Upper lobe of left lung (tissue), 4 donors: ENCODE data around the gene EFNA3.

Experiments used
- CTCF ChIP-seq, 6 experiments: fragments of 450-650 bp in 4 of 6; fragments of 200-600 bp in 2 of 6; sonication (generic) in 2 of 6; IDR thresholded peaks; one replicate each; pipeline ENCODE4 v1.5.1; 2016 to 2019; ENCODE audit warnings: antibody characterized with exemption in 6 of 6
- POLR2A ChIP-seq, 4 donors: fragments of 450-650 bp; IDR thresholded peaks; one replicate each; pipeline ENCODE4 v1.5.1; 2016 to 2017; ENCODE audit warnings: antibody characterized with exemption in 4 of 4, mild to moderate bottlenecking in 2 of 4
- POLR2AphosphoS5 ChIP-seq, 2 donors: sonication (generic); formaldehyde crosslinking; IDR thresholded peaks; one replicate each; pipeline ENCODE4 v1.5.1; 2017; ENCODE audit warnings: antibody characterized with exemption in 2 of 2

DNA sequence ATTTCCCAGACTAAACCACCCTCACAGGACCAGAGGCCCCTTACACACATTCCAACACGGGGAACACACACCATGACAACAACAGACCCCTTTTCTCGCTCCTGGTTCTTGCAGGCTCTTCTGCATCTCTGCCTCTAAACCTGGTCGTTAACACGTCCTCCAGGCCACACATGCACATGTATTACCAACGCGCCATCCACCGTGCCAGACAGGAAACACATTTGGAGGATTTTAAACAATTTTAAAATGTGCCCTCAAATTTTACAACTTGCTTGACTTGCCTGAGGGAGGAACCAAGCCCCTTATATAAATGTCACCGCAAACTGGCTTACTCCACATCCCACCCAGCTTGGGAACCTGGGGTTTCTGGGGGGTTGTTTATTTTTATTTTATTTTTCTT lies 32.2 kb downstream of the EFNA3 start:
- TF ChIP-seq CTCF (IDR thresholded peaks at IDR 0.05) (no peak), POLR2AphosphoS5 (IDR thresholded peaks at IDR 0.05) (no peak), POLR2A (IDR thresholded peaks at IDR 0.05) (no peak)
